Gastroesophageal sphincter (tissue), 4 donors: ENCODE measurements around the gene STAT4. TPM values are rescaled to one million over a fixed set of nuclear protein-coding genes. Genes with fewer than 3 reads are reported as not detected.

Experiments
- ATAC-seq: fragments of 150-250 bp; one replicate; pipeline ENCODE4 v1.9.1; 2016; ENCODE audit warnings: mild to moderate bottlenecking, moderate library complexity
- H3K27ac ChIP-seq, 4 donors: fragments of 200-600 bp; sonication (generic) in 3 of 4; 1 replicate in 3 of 4; 2 replicates in 1 of 4; pipeline ENCODE4 v1.5.1; 2016 to 2019
- H3K27me3 ChIP-seq: fragments of 200-600 bp; sonication (generic); one replicate; pipeline ENCODE4 v1.5.1; 2019
- H3K36me3 ChIP-seq, 2 donors: fragments of 200-600 bp; sonication (generic); one replicate each; pipeline ENCODE4 v1.5.1; 2019; ENCODE audit warnings: control low read depth in 1 of 2
- H3K4me1 ChIP-seq, 3 donors: fragments of 200-600 bp; sonication (generic); 1 replicate in 2 of 3; 2 replicates in 1 of 3; pipeline ENCODE4 v1.5.1; 2016 to 2019; ENCODE audit warnings: control low read depth in 2 of 3
- H3K4me3 ChIP-seq, 2 donors: fragments of 200-600 bp; sonication (generic); one replicate each; pipeline ENCODE4 v1.5.1; 2019; ENCODE audit warnings: mild to moderate bottlenecking in 1 of 2, moderate library complexity in 1 of 2
- H3K9me3 ChIP-seq, 3 donors: fragments of 200-600 bp; sonication (generic); one replicate each; pipeline ENCODE4 v1.5.1; 2017 to 2019; ENCODE audit warnings: control low read depth in 2 of 3
- EP300 ChIP-seq: sonication (generic); formaldehyde crosslinking; IDR thresholded peaks from one replicate; pipeline ENCODE4 v1.6.1; 2017; ENCODE audit warnings: antibody characterized with exemption, mild to moderate bottlenecking
- POLR2A ChIP-seq, 2 donors: fragments of 450-650 bp; IDR thresholded peaks; one replicate each; pipeline ENCODE4 v1.6.1; 2017; ENCODE audit warnings: antibody characterized with exemption in 2 of 2, mild to moderate bottlenecking in 2 of 2, moderate library complexity in 1 of 2
- POLR2AphosphoS5 ChIP-seq: sonication (generic); formaldehyde crosslinking; IDR thresholded peaks from one replicate; pipeline ENCODE4 v1.6.1; 2017; ENCODE audit warnings: antibody characterized with exemption
- WGBS, 2 donors: methylation state at CpG; one replicate each; pipeline ENCODE4 v1.1.5; 2018; ENCODE audit warnings: low coverage in 1 of 2; 5-methylcytosine and 5-hydroxymethylcytosine counted together
- total RNA-seq, 4 donors: library from RNA; depleted of rRNA; stranded (reverse); fragments of >200 nt; gene quantifications; one replicate each; pipeline ENCODE4 v1.1.0, GENCODE V29; 2016
- TF ChIP-seq, protein P1 (sequence below), 4 experiments: fragments of 200-600 bp in 2 of 4; fragments of 450-650 bp in 2 of 4; sonication (generic) in 1 of 4; IDR thresholded peaks; one replicate each; pipeline ENCODE4 v1.5.1; 2017 to 2019; ENCODE audit warnings: antibody characterized with exemption in 4 of 4, mild to moderate bottlenecking in 2 of 4, moderate library complexity in 2 of 4

The STAT4 gene
- total RNA-seq, 4 donors from 2014 or later = 0.39 to 4.8 (median 1.9) TPM

- 100% methylated on average over 1 of the region's 1 CpG for WGBS, 2 donors
- no peak for ATAC-seq
- TF ChIP-seq, protein P1, sequence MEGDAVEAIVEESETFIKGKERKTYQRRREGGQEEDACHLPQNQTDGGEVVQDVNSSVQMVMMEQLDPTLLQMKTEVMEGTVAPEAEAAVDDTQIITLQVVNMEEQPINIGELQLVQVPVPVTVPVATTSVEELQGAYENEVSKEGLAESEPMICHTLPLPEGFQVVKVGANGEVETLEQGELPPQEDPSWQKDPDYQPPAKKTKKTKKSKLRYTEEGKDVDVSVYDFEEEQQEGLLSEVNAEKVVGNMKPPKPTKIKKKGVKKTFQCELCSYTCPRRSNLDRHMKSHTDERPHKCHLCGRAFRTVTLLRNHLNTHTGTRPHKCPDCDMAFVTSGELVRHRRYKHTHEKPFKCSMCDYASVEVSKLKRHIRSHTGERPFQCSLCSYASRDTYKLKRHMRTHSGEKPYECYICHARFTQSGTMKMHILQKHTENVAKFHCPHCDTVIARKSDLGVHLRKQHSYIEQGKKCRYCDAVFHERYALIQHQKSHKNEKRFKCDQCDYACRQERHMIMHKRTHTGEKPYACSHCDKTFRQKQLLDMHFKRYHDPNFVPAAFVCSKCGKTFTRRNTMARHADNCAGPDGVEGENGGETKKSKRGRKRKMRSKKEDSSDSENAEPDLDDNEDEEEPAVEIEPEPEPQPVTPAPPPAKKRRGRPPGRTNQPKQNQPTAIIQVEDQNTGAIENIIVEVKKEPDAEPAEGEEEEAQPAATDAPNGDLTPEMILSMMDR (IDR thresholded peaks at IDR 0.05) = no peak
- TF ChIP-seq POLR2A (IDR thresholded peaks at IDR 0.05) (no peak), POLR2AphosphoS5 (no peak), EP300 (no peak)
Observed at GRCh38 chr2:191143791-191144190, 7.0 kb downstream of the STAT4 start.

DNA sequence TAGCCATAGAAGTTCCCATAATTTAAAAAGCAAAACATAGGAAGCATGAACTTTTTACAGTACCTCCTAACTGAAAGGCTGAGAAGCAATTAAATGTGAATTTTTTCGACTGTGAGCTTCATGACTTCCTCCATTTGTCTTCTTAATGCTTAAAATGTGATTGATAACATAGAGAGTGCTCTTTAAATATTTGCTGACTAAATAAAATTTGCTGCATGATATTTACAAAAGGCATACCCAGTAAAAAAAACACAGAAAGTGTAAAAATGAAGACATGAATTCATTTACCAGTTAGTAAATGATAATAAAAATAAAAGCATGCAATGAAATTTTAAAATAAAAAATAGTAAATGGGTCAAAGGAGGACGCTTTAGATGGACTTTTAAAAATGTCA lies 21.9 kb downstream of the STAT4 start:
- no peak for TF ChIP-seq EP300
- TF ChIP-seq POLR2AphosphoS5 = no peak
- TF ChIP-seq POLR2A (IDR thresholded peaks at IDR 0.05) = no peak
- TF ChIP-seq, protein P1 (IDR thresholded peaks at IDR 0.05) = no peak
- Histone ChIP-seq H3K27me3 (no peaks in the 10 kb centered on the region), H3K36me3 (no peaks in the 10 kb centered on the region), H3K9me3 (peaks cover 0 to under 1% (median 0%) of the 10 kb centered on the region in 3 donors), H3K4me1 (no peaks in the 10 kb centered on the region), H3K4me3 (no peak overlapping the region), H3K27ac (no peak overlapping the region)
- ATAC-seq = no peak
- WGBS, 2 donors = 65 to 82% methylated on average over 2 of the region's 2 CpGs

More at GRCh38 chr2:191143791-191144190, 7.0 kb downstream of the STAT4 start:
- H3K9me3 ChIP-seq = no peaks in the 10 kb centered on the region
- no peaks in the 10 kb centered on the region for H3K4me1 ChIP-seq
- H3K27ac ChIP-seq = no peak overlapping the region
- H3K27me3 ChIP-seq = no peaks in the 10 kb centered on the region
- H3K4me3 ChIP-seq = no peak overlapping the region
- no peaks in the 10 kb centered on the region for H3K36me3 ChIP-seq

DNA sequence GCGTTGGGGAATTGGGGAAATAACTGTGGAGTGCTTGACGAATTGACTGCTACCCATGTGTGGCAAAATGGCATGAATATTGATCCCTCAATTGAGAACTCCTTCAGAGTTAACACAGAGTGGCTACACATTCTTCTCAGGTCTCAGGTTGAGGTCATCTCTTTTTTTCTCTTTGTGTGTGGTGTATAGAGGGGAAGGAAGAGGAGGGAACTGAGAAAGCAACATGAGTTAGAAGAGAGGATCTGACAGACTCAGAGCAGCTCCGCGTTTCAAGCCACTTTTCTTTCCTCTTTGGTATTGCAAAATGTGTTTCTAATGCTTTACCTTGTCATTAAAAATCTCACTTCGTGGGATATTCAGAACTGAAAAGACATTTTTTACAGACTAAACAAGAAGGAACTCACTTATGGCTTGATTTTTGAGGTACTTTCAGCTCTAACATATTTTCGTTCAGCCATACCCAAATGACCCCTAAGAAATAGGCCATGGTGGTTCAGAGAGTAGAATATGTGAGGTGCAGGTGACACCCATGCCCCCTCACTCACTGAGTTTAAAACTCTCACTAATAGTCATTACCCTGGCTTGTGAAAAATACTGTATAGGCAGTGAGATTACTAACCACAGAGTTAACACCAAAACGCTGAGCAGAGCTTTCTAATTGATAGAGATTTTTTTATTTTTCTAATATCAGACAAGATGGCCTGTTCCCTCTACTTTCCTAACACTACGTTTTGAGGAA lies 22.5 kb downstream of the STAT4 start:
- H3K4me3 ChIP-seq = no peak overlapping the region
- no peak for ATAC-seq
- no peaks in the 10 kb centered on the region for H3K36me3 ChIP-seq
- no peaks in the 10 kb centered on the region for H3K27me3 ChIP-seq
- H3K27ac ChIP-seq = no peak overlapping the region
- WGBS, 2 donors = 55 to 57% methylated on average over 7 to 8 of the region's 8 CpGs
- TF ChIP-seq POLR2A (IDR thresholded peaks at IDR 0.05) = no peak
- TF ChIP-seq POLR2AphosphoS5 = no peak
- TF ChIP-seq, protein P1 (IDR thresholded peaks at IDR 0.05) = no peak
- TF ChIP-seq EP300 = no peak
- H3K4me1 ChIP-seq = no peaks in the 10 kb centered on the region
- no peaks in the 10 kb centered on the region for H3K9me3 ChIP-seq

- no peaks in the 10 kb centered on the region for H3K27me3 ChIP-seq
- no peak overlapping the region for H3K27ac ChIP-seq
- H3K9me3 ChIP-seq = no peaks in the 10 kb centered on the region
- no peak for ATAC-seq
- H3K36me3 ChIP-seq = no peaks in the 10 kb centered on the region
- WGBS, 2 donors = 93 to 95% methylated on average over 3 of the region's 3 CpGs
- TF ChIP-seq EP300 (no peak), POLR2A (IDR thresholded peaks at IDR 0.05) (no peak), POLR2AphosphoS5 (no peak)
- TF ChIP-seq, protein P1 (IDR thresholded peaks at IDR 0.05) = no peak
- no peak overlapping the region for H3K4me3 ChIP-seq
- no peaks in the 10 kb centered on the region for H3K4me1 ChIP-seq
Observed at GRCh38 chr2:191127235-191127634, 23.6 kb downstream of the STAT4 start.

GRCh38 chr2:191126386-191127085 lies 24.3 kb downstream of the STAT4 start:
- 62 to 80% methylated on average over 4 of the region's 4 CpGs for WGBS, 2 donors
- TF ChIP-seq POLR2AphosphoS5 = no peak
- TF ChIP-seq POLR2A (IDR thresholded peaks at IDR 0.05) = no peak
- no peak overlapping the region for H3K4me3 ChIP-seq
- no peaks in the 10 kb centered on the region for H3K4me1 ChIP-seq
- H3K36me3 ChIP-seq = no peaks in the 10 kb centered on the region
- no peak overlapping the region for H3K27ac ChIP-seq
- no peaks in the 10 kb centered on the region for H3K27me3 ChIP-seq
- ATAC-seq = no peak
- no peaks in the 10 kb centered on the region for H3K9me3 ChIP-seq
